K562 (cell line): ENCODE data around the gene S100A7A.

ENCODE experiments used
- ATF2 ChIP-seq: sonication (generic); formaldehyde crosslinking; IDR thresholded peaks from 2 replicates; pipeline ENCODE4 v1.8.1; 2022; ENCODE audit warnings: missing genetic modification reagents
- BRD4 ChIP-seq: fragments of 200-600 bp; sonication (generic); IDR thresholded peaks from 2 replicates; pipeline ENCODE4 v1.6.1; 2017; ENCODE audit warnings: inconsistent platforms
- CTCF ChIP-seq, 3 experiments: IDR thresholded peaks in 2 of 3; conservative IDR thresholded peaks in 1 of 3; 2 replicates each; pipeline ENCODE4 v1.5.1; 2011 to 2012; ENCODE audit warnings: low read length in 3 of 3, mild to moderate bottlenecking in 3 of 3, control low read depth in 2 of 3, improper control_type of control experiment in 1 of 3, inconsistent platforms in 1 of 3, low read depth in 1 of 3, mixed read lengths in 1 of 3, moderate library complexity in 1 of 3; ENCODE audit not compliant: insufficient read depth in 2 of 3
- EZH2 ChIP-seq: IDR thresholded peaks from 2 replicates; pipeline ENCODE4 v1.6.1; 2012; ENCODE audit warnings: low read depth, mild to moderate bottlenecking, inconsistent platforms, low read length, borderline replicate concordance
- HMGXB4 ChIP-seq: sonication (generic); formaldehyde crosslinking; IDR thresholded peaks from 2 replicates; pipeline ENCODE4 v1.8.1; 2023; ENCODE audit warnings: mild to moderate bottlenecking, missing genetic modification reagents
- MAX ChIP-seq: sonication (generic); formaldehyde crosslinking; IDR thresholded peaks from 2 replicates; pipeline ENCODE4 v1.9.0; 2022; ENCODE audit warnings: mild to moderate bottlenecking, missing genetic modification reagents
- NFE2 ChIP-seq: IDR thresholded peaks from 2 replicates; pipeline ENCODE4 v1.6.1; 2014; ENCODE audit warnings: antibody characterized with exemption, low read depth
- SREBF1 ChIP-seq: fragments of 150-350 bp; IDR thresholded peaks from 2 replicates; pipeline ENCODE4 v1.6.1; 2014; ENCODE audit warnings: antibody characterized with exemption, low read depth, low read length, borderline replicate concordance
- ZBTB1 ChIP-seq: sonication (generic); formaldehyde crosslinking; IDR thresholded peaks from 2 replicates; pipeline ENCODE4 v1.8.1; 2023; ENCODE audit warnings: missing genetic modification reagents, low read depth, mild to moderate bottlenecking, borderline replicate concordance
- ZNF778 ChIP-seq: fragments of 450-650 bp; formaldehyde crosslinking; IDR thresholded peaks from 2 replicates; pipeline ENCODE4 v1.4.0; 2020; ENCODE audit warnings: mild to moderate bottlenecking, moderate library complexity

GRCh38 chr1:153460551-153460950, 44.2 kb downstream of the S100A7A start, which contains the start of gene S100A7:
- TF ChIP-seq ZNF778 (CRISPR knock-in tag), result no peak
- TF ChIP-seq CTCF (IDR thresholded peaks at IDR 0.05 in 2 of 3, conservative IDR thresholded peaks at IDR 0.05 in 1 of 3; ENCODE audit: insufficient read depth in 2 of 3, low read depth in 1 of 3, low read length in 3 of 3), result no peak
- no peak for TF ChIP-seq NFE2
- TF ChIP-seq BRD4, result no peak
- no peak for TF ChIP-seq MAX (CRISPR knock-in tag)
- TF ChIP-seq EZH2, result no peak
- no peak for TF ChIP-seq SREBF1
- TF ChIP-seq HMGXB4 (CRISPR knock-in tag), result no peak
- TF ChIP-seq ATF2 (CRISPR knock-in tag), result no peak
- TF ChIP-seq ZBTB1 (CRISPR knock-in tag), result no peak
